DMS153 treated with DMSO at 0.1 percent for 48 hours (cell line): ENCODE data around the gene FRMD4A.

ENCODE experiments used
- DNase-seq: peaks from one replicate; lab custom pipeline; 2025; ENCODE audit not compliant: unreplicated experiment; lab: John Stamatoyannopoulos, UW

FRMD4A gene

DNA sequence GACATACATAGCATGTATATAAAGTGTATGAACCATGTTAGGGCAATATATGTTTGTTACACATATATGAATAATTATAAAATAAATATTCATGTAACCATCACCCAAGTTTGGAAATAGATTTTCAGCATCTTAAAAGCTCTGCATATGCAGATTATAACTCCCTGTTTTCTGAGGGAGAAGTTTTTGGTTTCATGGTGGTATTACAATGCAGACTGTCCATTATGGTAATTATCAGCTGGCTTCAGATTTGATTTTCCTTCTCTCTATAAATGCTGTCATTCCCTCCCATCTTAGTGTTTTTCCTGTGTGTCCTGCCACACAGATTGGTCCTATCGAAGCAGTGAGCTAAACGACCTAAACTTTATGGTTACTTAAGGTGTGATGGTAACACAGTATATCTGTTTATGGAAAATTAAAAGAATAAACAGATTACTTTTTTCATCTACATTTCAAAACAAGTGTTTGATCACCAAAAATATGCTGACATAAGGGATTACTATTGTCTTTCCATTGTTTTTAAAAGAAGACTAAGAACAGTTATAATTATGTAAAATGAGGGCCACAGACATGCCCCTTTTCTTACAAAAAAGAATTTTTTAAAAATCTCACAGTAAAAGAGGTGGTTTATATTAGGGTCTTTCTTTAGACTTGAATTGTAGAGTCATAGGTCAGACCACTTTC lies 726.2 kb downstream of the FRMD4A start:
- DNase-seq: no peak

DNA sequence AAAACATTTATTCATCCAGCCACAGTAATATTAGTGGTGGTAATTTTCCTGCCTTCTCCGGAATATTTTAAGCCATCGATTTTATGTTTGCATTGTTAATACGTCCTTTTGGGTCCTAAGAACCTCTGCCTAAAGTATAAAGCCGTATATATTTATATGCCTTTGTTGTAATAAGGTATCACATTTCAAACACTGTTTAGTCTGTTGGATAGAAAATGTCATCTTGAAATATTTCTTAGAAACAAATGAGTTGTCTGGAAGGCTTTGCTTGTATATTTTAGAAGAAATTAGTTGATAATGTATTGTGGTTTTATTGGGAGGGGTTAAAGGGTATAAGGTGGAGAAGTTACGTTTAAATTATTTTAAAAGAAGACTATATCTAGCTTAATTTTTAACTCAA lies 732.8 kb downstream of the FRMD4A start:
- no peak for DNase-seq

DNA sequence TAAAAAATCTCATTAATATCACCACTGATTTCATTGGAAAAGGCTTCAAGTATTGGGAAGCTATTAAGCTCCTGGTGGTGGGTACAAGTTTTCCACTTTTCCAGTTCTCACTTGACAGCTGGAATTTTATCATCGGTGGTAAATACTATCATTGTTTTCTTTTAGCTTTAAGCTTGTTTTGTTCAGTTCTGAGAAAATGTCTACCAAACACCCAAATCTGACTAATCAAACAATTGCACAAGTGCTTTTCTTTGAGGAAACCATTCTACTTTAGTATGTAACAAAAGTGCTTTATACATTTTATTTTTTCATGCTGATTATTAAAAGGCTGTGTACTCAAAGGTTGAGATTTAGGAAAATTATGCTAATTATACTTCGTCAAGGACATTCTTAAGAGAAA lies 736.1 kb downstream of the FRMD4A start:
- no peak for DNase-seq
